GM19240 (cell line): ENCODE results near the gene RIPPLY3.

Experiments
- DNase-seq: peaks from one replicate; pipeline ENCODE4 v3.0.0; 2011; ENCODE audit warnings: low spot score; ENCODE audit not compliant: insufficient read length

RIPPLY3 gene

DNA sequence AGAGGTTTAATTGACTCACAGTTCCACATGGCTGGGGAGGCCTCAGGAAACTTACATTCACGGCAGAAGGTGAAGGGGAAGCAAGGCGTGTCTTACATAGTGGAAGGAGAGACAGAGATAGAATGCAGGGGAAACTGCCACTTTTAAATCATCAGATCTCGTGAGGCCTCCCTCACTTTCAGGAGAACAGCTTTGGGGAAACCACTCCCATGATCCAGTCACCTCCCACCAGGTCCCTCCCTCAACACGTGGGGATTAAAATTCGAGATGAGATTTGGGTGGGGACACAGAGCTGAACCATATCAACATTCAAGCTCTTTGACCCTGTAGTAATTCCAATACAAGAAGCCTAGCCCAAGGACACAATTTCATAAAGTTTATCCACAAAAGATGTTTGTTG lies 52.7 kb downstream of the RIPPLY3 start:
- no peak for DNase-seq

GRCh38 chr21:37060296-37060695 lies 53.8 kb downstream of the RIPPLY3 start:
- DNase-seq: no peak

DNA sequence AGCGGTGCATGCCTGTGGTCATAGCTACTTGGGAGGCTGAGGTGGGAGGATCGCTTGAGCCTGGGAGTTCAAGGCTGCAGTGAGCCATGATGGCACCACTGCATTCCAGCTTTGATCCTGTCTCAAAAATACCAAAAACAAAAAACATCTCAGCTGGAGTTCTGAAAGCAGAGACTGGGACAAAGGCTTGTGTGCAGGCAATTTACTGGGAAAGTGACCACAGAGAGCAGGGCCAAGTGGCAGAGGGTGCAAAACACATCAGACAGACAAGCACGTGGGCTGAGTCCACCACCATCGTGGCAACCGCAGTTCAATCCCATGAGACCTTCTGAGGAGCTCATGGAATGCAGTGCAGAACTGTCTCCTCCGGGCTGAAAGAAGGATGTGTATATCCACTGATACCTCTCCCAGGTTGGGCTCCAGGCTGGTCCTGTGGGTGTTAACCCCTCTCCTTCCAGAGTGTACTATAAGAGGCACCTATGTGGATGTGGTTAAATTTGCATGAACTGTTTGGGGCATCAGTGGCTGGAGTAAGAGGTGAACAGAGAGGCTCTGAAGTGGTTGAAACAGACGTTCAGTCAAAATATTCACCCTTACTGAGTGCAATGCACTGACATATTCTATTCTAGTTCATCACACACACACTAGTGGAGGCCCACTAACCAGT lies 55.6 kb downstream of the RIPPLY3 start:
- DNase-seq: no peak

DNA sequence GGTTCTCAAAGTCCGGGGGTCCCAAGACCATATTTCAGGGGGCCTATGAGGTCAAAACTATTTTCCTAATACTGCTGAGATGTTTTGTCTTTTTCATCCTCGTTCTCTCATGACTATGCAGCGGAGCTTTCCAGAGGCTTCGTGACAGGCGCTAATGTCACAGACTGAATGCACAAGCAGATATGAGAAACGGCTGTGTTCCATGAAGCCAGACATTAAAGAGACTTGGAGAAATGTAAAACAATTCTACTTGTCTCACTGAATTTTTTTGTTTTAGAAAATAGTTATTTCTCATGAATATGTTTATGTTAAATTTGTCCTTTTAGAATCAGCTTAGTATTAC lies 56.1 kb downstream of the RIPPLY3 start:
- DNase-seq: no peak

- no peak for DNase-seq
Measured at GRCh38 chr21:37063433-37063832, 56.9 kb downstream of the RIPPLY3 start.

- DNase-seq: no peak
Measured at GRCh38 chr21:37064841-37065240, 58.3 kb downstream of the RIPPLY3 start.

GRCh38 chr21:37065561-37066177 lies 59.2 kb downstream of the RIPPLY3 start:
- DNase-seq: no peak
